ENCODE data around the gene HIVEP3. TPM values are rescaled to one million over a fixed set of nuclear protein-coding genes. Genes with fewer than 3 reads are reported as not detected.

HIVEP3 gene
- total RNA-seq, 2 experiments from 2014 or later, result 15.1 to 18.1 TPM

DNA sequence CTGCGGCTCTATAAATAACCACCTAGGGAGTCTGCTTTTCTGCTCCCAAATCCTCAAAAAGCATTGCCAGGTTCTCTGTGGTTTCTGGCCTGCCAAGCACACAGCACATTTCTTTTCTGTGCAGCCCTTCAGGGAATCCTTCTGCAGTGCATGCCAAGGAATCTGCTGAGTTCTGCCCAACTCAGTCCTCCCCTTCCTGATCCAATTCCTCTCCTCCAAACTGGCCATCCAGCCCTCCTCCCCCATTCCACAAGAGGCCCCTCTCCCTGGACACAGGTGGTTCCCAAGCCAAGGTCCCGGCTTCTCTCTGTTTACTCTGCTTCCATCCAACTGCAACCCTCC is 61.8 kb downstream of the HIVEP3 start:
- peaks cover 10% of the 10 kb centered on the region for H3K36me3 Mint-ChIP-seq
- peaks cover 2% of the 10 kb centered on the region for H3K9me3 Mint-ChIP-seq (ENCODE audit: low read depth)
- CTCF ChIA-PET, result interaction anchor here (1.9 kb wide), 1 partner anchor 42 kb away, joined by 4 read pairs; no protein-coding TSS in a partner anchor
- peaks cover 12% of the 10 kb centered on the region for H3K4me1 Mint-ChIP-seq
- H3K27ac Mint-ChIP-seq, result no peak overlapping the region
- H3K4me3 Mint-ChIP-seq, result no peak overlapping the region
- ATAC-seq, result no peak
- no peaks in the 10 kb centered on the region for H3K27me3 Mint-ChIP-seq
- no peak for DNase-seq

DNA sequence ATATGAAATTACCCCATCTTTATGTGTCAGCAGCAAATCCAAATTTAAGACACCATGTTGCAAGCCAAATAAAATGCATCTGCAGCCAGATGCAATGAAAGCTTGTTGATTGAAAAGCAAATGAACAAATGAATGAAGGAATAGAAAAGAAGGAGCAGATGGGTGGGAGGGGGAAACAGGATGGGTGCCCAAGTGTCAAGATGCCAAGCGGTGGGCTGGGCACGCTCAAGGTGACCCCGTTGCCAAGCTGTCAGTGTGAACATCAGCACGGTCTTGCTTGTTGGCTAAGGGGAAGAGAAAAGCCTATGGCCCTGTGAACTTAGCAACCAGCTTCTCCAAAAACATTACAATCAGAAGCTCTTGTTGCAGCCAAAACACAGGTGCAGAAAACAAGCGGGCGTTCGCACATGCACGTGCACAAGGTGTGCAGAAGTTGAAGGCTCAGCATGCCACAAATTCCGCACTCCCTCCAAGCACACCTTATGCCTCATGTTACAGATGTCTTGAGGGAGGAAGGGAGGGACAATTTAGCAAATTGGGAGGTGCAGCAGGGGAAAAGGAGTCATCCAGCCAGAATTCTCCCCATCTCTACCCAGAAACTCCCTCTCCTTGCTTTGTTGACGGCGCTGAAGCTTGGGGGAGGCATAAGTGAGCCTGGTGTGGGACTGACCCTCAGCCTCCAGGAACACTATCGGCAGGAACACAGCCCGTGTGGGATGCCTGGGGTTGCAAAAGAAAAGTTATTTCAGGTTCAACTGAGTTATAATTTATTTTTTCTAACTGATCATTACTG is 62.4 kb downstream of the HIVEP3 start:
- CTCF ChIA-PET, result no interaction called here
- no peak overlapping the region for H3K27ac Mint-ChIP-seq
- DNase-seq, result no peak
- H3K9me3 Mint-ChIP-seq (ENCODE audit: low read depth), result peaks cover 2% of the 10 kb centered on the region
- no peak for ATAC-seq
- peaks cover 7% of the 10 kb centered on the region for H3K4me1 Mint-ChIP-seq
- no peak overlapping the region for H3K4me3 Mint-ChIP-seq
- peaks cover 10% of the 10 kb centered on the region for H3K36me3 Mint-ChIP-seq
- no peaks in the 10 kb centered on the region for H3K27me3 Mint-ChIP-seq

DNA sequence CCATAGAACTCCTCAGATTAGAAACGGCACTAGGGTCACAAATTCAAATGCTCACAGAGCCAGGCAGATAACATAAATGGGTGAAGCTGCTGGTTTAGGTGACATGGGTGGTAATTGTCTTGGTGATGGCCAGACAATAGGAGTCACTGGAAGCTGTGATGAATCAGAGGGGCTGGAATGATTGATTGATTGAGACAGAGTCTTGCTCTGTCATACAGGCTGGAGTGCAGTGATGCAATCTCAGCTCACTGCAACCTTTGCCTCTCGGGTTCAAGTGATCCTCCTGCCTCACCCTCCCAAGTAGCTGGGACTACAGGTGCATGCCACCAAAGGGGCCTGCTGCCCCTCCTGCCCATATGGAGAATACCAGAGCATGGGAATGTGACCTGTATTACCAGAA is 63.0 kb downstream of the HIVEP3 start:
- peaks cover 7% of the 10 kb centered on the region for H3K4me1 Mint-ChIP-seq
- no peaks in the 10 kb centered on the region for H3K27me3 Mint-ChIP-seq
- H3K4me3 Mint-ChIP-seq, result no peak overlapping the region
- H3K9me3 Mint-ChIP-seq (ENCODE audit: low read depth), result peaks cover 2% of the 10 kb centered on the region
- DNase-seq, result no peak
- H3K27ac Mint-ChIP-seq, result no peak overlapping the region
- CTCF ChIA-PET, result no interaction called here
- no peak for ATAC-seq
- H3K36me3 Mint-ChIP-seq, result peaks cover 10% of the 10 kb centered on the region

DNA sequence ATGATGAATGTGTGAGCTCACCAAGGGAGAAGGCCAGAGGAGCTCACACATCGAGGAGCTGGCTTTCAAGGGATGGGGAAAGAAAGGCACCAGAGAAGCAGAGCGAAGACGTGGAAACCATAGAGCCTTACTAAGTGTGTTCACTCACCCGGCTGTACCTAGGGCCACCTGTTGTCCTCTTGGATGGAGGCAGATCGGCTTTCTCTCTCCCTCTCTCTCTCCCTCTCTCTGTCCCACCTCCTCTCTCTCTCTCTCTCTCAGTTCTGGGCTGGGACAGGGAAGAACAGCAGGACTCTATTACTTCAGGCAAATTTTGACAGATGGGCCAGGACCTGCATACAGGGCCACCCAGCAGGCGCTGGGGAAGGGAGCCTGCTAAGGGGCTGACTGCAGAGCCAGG is 64.8 kb downstream of the HIVEP3 start:
- no peaks in the 10 kb centered on the region for H3K27me3 Mint-ChIP-seq
- peaks cover 19% of the 10 kb centered on the region for H3K4me1 Mint-ChIP-seq
- no peak overlapping the region for H3K27ac Mint-ChIP-seq
- CTCF ChIA-PET, result no interaction called here
- no peak for ATAC-seq
- peaks cover 2% of the 10 kb centered on the region for H3K9me3 Mint-ChIP-seq (ENCODE audit: low read depth)
- no peak overlapping the region for H3K4me3 Mint-ChIP-seq
- H3K36me3 Mint-ChIP-seq, result peaks cover 10% of the 10 kb centered on the region
- DNase-seq, result no peak

DNA sequence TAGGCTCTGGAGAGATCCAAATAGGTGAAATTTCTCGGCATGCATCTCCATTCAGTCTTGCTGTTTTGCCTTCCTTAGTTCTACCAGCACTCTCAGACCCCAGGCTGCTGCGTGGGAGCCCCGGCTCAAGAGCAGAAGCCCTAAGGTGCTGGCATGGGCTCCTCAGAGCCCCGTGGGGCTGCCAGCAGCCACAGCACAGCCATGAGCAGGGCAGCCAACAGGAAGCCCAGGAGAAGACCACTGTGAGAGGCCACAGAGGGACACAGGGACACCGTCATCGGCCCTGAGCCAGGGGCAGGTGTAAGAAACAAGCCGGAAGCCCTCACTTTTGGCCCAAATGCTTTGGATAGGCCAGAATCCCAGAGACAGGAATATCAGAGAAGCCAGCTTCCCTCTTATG is 66.6 kb downstream of the HIVEP3 start:
- Mint-ChIP-seq H3K4me1 (peaks cover 18% of the 10 kb centered on the region), H3K27ac (no peak overlapping the region), H3K9me3 (ENCODE audit: low read depth) (peaks cover 2% of the 10 kb centered on the region), H3K27me3 (no peaks in the 10 kb centered on the region), H3K36me3 (peaks cover 10% of the 10 kb centered on the region), H3K4me3 (no peak overlapping the region)
- ATAC-seq (no peak), DNase-seq (no peak)
- CTCF ChIA-PET, result no interaction called here

DNA sequence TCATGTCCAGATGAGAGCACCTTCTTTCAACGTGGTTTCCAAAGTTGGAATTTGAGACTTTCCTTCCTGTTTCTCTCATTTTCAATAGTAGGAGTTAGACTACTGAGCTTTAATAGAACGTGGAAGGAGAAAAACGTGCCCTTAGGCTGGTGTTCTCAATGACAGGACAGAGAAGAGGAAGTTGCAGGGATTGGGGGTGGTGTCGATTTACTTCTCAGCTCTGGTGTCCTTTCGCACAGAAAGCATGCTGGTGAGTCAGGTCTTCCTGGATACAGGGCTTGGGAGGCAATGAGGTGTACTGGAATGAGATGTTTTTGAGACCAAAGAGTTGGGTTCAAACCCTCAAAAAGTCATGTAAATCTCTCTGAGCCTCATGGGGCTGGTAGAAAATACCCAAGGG is 67.1 kb downstream of the HIVEP3 start:
- Mint-ChIP-seq H3K36me3 (peaks cover 10% of the 10 kb centered on the region), H3K9me3 (ENCODE audit: low read depth) (peaks cover 2% of the 10 kb centered on the region), H3K4me3 (no peak overlapping the region), H3K4me1 (peaks cover 21% of the 10 kb centered on the region), H3K27me3 (no peaks in the 10 kb centered on the region), H3K27ac (no peak overlapping the region)
- no peak for DNase-seq
- CTCF ChIA-PET, result no interaction called here
- no peak for ATAC-seq

DNA sequence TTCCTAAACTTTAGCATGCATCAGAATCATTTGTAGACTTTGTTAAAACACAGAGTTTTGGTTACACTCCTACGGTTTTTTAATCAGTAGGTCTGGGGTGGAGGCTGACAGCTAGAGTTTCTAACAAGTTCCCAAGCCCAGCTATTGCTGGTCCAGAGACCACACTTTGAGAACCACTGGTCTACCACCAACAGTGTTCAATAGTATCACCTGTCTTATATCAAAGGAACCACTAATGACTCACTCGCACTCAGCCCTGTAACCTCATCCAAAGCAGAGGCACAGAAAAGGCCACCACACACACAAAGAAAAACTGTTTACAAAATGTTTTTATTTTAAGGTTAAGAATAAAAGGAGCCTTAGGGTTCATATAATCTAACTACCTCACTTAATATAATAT is 68.7 kb downstream of the HIVEP3 start:
- Mint-ChIP-seq H3K4me1 (peaks cover 21% of the 10 kb centered on the region), H3K4me3 (no peak overlapping the region), H3K27ac (no peak overlapping the region), H3K27me3 (no peaks in the 10 kb centered on the region), H3K36me3 (peaks cover 5% of the 10 kb centered on the region), H3K9me3 (ENCODE audit: low read depth) (no peaks in the 10 kb centered on the region)
- DNase-seq (peak; percentile 72), ATAC-seq (peak; percentile 89)
- CTCF ChIA-PET, result interaction anchor here (1.1 kb wide), 1 partner anchor 47 kb away, joined by 5 read pairs; no protein-coding TSS in a partner anchor

DNA sequence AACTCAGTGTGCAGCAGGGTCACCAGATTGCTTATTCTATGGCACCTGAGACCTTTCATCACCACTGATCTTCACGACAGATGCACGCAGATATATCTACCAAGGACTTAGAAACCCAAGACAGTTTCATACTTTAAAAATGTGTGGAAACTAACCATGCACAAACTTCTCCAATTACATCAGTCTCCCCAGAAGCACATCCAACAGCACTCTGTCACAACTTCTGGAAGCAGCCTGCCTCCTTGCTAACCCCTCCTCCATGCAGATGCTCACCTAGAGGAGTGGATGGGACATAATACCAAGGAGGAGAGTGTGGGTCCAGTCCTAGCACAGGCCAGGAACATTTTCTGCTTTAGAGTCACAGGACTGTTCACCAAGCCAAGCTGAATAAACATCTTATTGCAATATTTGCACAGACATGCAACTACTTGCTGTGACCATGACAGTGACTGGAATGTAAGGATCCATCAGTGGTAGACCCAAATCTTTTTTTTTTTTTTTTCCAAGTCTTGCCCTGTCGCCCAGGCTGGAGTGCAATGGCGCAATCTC is 69.4 kb downstream of the HIVEP3 start:
- H3K27ac Mint-ChIP-seq, result no peak overlapping the region
- DNase-seq (no peak), ATAC-seq (no peak)
- no peaks in the 10 kb centered on the region for H3K27me3 Mint-ChIP-seq
- H3K9me3 Mint-ChIP-seq (ENCODE audit: low read depth), result no peaks in the 10 kb centered on the region
- peaks cover 21% of the 10 kb centered on the region for H3K4me1 Mint-ChIP-seq
- peaks cover 5% of the 10 kb centered on the region for H3K36me3 Mint-ChIP-seq
- CTCF ChIA-PET, result interaction anchor here (1.1 kb wide), 1 partner anchor 47 kb away, joined by 5 read pairs; no protein-coding TSS in a partner anchor
- no peak overlapping the region for H3K4me3 Mint-ChIP-seq

DNA sequence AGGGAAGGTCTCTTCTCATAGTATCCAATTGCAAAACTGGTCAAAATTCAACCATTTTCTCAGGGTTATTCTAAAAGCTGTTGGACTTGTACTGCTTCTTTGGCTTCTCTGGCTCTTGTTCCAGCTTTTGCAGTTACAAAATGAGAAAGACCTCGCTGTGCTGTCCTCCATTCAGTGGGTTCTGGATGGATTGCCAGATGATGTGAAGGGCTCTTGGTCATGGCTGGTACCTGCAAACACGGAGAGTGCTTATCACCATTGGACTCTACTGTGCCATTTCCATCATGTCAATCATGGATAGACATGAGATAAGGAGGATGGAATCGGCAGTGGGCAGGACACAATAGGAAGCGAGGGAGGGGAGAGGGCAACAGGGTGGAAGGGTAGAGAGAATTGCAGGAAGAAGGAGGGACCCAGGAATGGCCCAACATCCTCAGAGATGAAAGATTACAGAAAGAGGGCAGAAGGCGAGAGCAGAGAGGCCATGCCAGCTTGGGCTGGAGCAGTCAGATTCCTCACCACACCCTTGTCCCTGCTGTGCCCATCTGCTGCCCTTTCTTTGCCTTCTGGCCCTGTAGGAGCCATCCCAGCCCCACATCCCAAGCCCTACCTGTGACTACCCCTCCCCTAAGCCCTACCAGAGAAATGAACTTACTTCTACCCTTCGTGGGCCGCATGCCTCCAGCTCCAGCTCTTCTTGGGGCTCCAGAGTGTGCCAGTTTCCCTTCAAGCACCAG is 70.3 kb downstream of the HIVEP3 start:
- no peak overlapping the region for H3K27ac Mint-ChIP-seq
- no peak overlapping the region for H3K4me3 Mint-ChIP-seq
- CTCF ChIA-PET, result interaction anchor here (1.3 kb wide), 1 partner anchor 36 kb away, joined by 3 read pairs; no protein-coding TSS in a partner anchor
- H3K4me1 Mint-ChIP-seq, result peaks cover 21% of the 10 kb centered on the region
- no peaks in the 10 kb centered on the region for H3K9me3 Mint-ChIP-seq (ENCODE audit: low read depth)
- peaks cover 3% of the 10 kb centered on the region for H3K36me3 Mint-ChIP-seq
- H3K27me3 Mint-ChIP-seq, result no peaks in the 10 kb centered on the region
- no peak for ATAC-seq
- DNase-seq, result no peak

DNA sequence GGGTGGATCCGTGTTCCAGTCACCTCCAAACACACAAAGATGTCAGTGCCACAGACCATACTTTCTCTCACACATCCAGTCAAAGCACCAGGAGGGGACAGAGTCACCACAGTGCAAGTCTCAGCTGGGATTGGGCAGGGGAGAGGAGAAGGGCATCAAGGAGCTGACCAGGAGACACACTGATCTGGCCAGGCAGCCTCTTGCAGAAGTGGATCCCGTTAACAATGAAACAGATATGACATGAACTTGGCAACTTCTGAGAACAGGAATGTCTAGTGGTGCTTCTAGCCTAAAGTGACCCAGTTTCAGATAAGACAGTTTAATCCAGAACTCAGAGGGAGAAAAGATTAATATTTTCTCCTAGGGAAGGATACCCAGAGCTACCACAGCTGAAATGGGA is 71.0 kb downstream of the HIVEP3 start:
- Mint-ChIP-seq H3K27me3 (no peaks in the 10 kb centered on the region), H3K4me1 (peaks cover 21% of the 10 kb centered on the region), H3K4me3 (no peak overlapping the region), H3K36me3 (no peaks in the 10 kb centered on the region), H3K27ac (no peak overlapping the region), H3K9me3 (ENCODE audit: low read depth) (no peaks in the 10 kb centered on the region)
- CTCF ChIA-PET, result interaction anchor here (1.3 kb wide), 1 partner anchor 36 kb away, joined by 3 read pairs; no protein-coding TSS in a partner anchor
- DNase-seq (no peak), ATAC-seq (no peak)

DNA sequence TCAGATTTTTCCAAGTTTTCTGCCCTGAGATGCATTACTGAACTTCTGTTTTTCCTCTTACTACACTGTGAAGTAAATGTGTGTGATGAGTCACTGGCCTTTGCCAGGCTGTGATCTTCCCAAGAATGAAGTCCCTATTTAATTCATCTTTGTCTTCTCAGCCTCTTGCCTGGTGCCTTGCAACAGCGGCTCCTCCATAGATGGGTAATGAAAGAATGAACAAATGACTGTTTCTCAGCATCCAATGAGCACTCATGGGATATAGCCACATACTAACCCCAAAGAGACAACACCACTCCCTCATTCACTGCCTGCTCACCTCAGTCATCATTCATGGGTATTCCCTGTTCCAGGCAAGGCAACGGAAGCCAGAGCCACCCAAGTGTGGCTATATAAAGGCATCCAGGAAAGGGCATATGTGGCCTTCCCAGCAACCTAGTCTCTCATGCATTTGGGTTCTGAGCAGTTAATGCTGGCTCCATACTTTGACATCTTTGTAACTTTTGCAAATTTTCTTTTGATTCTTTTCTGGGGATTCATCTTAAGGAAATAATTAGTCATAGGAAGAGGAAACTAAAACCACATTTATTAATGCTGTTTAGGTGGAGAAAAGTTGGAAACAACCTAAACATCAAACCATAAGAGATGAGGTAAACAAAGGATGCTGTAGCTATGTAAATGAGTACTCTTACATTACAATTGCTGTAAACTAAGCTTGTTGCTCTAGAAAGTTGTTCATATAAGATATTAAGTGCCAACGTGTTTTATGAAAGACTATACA is 71.9 kb downstream of the HIVEP3 start:
- Mint-ChIP-seq H3K4me1 (peaks cover 21% of the 10 kb centered on the region), H3K4me3 (no peak overlapping the region), H3K36me3 (no peaks in the 10 kb centered on the region), H3K27ac (no peak overlapping the region), H3K9me3 (ENCODE audit: low read depth) (no peaks in the 10 kb centered on the region), H3K27me3 (no peaks in the 10 kb centered on the region)
- CTCF ChIA-PET, result interaction anchor here (1.3 kb wide), 1 partner anchor 35 kb away, joined by 3 read pairs; no protein-coding TSS in a partner anchor
- DNase-seq (no peak), ATAC-seq (no peak)

DNA sequence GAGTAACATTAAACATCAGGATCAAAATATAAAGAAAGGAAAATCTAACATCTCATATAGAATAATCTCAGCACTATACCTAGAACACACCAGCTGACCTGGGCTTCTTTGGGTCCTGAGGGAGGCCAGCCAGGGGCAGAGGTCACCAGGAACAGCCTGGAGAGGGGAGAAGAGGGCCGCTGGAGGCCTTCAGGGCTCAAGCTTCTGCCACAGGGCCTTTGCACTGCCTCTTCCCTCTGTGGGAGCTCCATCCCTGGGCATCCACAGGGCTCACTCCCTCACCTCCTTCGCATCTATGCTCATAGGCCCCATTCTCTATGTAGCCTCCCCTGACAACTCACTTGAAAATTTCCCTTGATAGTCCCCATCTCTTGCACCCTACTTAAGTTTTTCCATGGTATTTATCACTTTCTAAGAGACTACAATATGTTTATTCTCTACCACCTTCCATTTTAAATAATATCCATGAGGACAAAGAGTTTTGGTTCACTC is 73.9 kb downstream of the HIVEP3 start:
- peaks cover 11% of the 10 kb centered on the region for H3K4me1 Mint-ChIP-seq
- CTCF ChIA-PET, result no interaction called here
- H3K27me3 Mint-ChIP-seq, result no peaks in the 10 kb centered on the region
- H3K27ac Mint-ChIP-seq, result no peak overlapping the region
- H3K36me3 Mint-ChIP-seq, result no peaks in the 10 kb centered on the region
- H3K4me3 Mint-ChIP-seq, result no peak overlapping the region
- ATAC-seq, result no peak
- H3K9me3 Mint-ChIP-seq (ENCODE audit: low read depth), result no peaks in the 10 kb centered on the region
- no peak for DNase-seq

DNA sequence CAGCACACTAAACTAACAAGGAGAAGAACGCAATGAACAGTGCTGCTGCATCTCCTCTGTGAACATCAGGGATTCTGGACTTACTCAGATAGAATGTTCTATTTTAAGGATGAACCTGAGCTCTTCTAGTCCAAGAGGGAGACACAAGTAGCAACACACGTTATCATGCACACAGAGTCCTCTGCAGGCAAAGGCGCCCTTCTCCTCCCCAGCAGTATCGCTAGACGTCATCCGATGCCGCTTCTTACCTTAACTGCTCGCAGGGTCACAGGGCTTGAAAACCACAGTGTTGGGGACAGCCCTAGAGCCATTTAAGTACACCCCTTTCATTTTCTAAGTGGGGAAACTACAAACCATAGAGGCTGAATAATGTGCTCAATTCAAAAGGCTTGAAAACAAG is 74.5 kb downstream of the HIVEP3 start:
- Mint-ChIP-seq H3K36me3 (no peaks in the 10 kb centered on the region), H3K4me3 (no peak overlapping the region), H3K4me1 (peaks cover 7% of the 10 kb centered on the region), H3K27ac (no peak overlapping the region), H3K9me3 (ENCODE audit: low read depth) (no peaks in the 10 kb centered on the region), H3K27me3 (no peaks in the 10 kb centered on the region)
- CTCF ChIA-PET, result no interaction called here
- ATAC-seq (no peak), DNase-seq (no peak)

All from activated CD8-positive, alpha-beta memory T cell treated with anti-CD3 and anti-CD28 coated beads, Interleukin-2, amount 10 ng/mL, durations not matched to agents 7 days and 5 days (primary cell).